Measurements from ENCODE around the gene SMARCC1.

- TF ChIP-seq, protein P1, sequence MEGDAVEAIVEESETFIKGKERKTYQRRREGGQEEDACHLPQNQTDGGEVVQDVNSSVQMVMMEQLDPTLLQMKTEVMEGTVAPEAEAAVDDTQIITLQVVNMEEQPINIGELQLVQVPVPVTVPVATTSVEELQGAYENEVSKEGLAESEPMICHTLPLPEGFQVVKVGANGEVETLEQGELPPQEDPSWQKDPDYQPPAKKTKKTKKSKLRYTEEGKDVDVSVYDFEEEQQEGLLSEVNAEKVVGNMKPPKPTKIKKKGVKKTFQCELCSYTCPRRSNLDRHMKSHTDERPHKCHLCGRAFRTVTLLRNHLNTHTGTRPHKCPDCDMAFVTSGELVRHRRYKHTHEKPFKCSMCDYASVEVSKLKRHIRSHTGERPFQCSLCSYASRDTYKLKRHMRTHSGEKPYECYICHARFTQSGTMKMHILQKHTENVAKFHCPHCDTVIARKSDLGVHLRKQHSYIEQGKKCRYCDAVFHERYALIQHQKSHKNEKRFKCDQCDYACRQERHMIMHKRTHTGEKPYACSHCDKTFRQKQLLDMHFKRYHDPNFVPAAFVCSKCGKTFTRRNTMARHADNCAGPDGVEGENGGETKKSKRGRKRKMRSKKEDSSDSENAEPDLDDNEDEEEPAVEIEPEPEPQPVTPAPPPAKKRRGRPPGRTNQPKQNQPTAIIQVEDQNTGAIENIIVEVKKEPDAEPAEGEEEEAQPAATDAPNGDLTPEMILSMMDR (IDR thresholded peaks at IDR 0.05 in 2 of 3, conservative IDR thresholded peaks at IDR 0.05 in 1 of 3; ENCODE audit: borderline replicate concordance in 1 of 3, insufficient read depth in 1 of 3, low read depth in 2 of 3, low read length in 2 of 3): no peak
- TF ChIP-seq JUND (IDR thresholded peaks at IDR 0.05) (no peak), POLR2A (IDR thresholded peaks at IDR 0.05; ENCODE audit: borderline replicate concordance, extremely low read depth, insufficient read depth, insufficient read length) (no peak)
These were observed 29.0 kb downstream of the SMARCC1 start for GRCh38 chr3:47752716-47753115.
